GM21367 (cell line): ENCODE results near the gene CATSPER1.

Experiments used
- ATAC-seq: cut with Tn5 transposase; IDR thresholded peaks from one replicate; pipeline ENCODE4 v1.9.1; 2021; ENCODE audit not compliant: unreplicated experiment

The CATSPER1 gene

GRCh38 chr11:65973439-65974110 is 52.7 kb downstream of the CATSPER1 start:
- ATAC-seq: no peak

DNA sequence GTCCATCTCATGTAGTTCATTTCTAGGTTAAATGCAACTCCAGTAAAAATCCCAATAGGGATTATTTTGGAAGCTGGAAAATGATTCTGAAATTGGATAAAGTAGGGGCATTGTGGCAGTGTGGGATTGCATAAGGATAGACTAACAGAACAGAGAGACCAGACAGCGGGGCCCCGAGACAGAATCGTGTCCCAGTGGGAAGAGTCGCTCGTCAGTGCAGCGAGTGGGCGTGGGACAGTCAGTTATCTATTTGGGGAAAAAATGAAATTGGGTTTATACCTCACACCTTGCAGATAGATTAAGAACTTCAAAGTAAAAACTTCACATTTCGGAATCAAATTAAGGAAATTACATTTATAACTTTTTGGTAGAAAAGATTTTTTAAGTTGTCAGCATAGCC is 54.2 kb downstream of the CATSPER1 start:
- no peak for ATAC-seq

DNA sequence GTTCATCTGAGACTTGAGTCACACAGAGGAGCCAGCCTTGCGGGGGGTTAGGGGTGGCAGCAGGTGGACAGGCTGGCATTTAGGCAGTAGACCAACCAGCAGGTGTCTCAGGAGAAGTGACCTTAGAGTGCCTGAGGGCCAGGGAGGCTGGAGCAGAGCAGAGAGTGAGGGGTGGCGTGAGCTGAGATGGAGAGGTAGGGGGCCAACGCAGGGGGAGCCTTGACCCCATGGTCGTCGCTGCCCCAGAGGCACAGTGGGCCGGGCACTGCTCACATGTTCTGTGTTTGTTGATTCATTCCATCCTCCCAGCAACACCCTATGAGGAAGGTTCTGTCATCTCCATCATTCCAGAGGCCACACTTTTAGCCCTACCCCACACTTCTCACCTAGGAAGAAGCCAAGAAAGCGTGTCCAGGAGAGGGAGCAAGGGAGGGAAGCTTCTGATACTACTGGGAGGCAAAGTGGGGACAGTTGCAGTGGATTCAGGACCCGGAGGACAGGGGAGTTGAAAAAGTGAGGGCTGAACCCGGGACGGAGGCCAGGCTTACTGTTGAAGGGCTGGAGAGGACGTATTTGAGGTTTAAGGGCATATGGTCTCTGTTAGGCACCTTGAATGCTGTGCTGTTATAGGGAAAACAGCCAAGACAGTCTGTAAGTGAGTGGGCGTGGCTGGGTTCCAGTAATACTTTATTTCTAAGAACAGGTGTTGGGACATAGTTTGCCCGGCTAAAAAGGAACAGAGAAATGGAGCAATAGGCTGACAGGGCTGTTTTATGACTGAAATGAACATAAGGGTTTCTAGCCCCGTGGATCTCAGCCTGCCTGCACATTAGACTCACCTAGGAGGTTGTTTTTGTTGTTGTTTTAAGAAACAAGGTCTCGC is 57.4 kb downstream of the CATSPER1 start:
- no peak for ATAC-seq

DNA sequence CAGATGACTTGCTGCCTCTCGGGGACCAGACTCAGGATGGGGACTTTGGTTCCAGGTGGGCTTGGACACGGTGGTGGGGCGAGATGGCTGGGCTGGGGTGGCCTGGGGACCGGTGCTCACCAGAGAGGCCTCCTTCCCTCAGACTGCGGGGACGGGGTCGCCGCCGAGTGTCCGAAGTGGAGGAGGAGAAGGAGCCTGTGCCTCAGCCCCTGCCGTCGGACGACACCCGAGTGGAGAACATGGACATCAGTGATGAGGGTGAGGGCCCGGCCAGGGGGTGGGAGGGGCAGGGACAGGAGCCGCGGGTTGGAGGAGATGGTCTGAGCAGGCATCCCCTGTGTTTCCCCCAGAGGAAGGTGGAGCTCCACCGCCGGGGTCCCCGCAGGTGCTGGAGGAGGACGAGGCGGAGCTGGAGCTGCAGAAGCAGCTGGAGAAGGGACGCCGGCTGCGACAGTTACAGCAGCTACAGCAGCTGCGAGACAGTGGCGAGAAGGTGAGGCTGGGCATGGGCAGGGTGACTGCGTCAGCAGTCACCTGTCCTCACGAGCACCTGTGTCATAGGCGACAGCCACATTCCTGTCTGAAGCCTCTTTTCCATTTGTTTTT is 58.8 kb downstream of the CATSPER1 start:
- no peak for ATAC-seq
